Tibial artery (tissue), 4 donors: ENCODE measurements around the gene SLC44A2.
"Not testable (repeated sequence)": the region's sequence is repeated elsewhere in the genome, so short reads cannot be mapped to it uniquely, and the experiment has no call there.

Experiments used
- DNase-seq, 2 donors: peaks; one replicate each; pipeline ENCODE4 v3.0.0-alpha.2; 2019
- H3K27ac ChIP-seq, 2 donors: fragments of 200-600 bp; sonication (generic) in 1 of 2; 1 replicate in 1 of 2; 2 replicates in 1 of 2; pipeline ENCODE4 v1.5.1; 2018 to 2019; ENCODE audit warnings: mild to moderate bottlenecking in 1 of 2
- H3K27me3 ChIP-seq, 2 donors: fragments of 200-600 bp; sonication (generic) in 1 of 2; one replicate each; pipeline versions ENCODE4 v1.5.1 to v1.6.0; 2016 to 2019
- H3K36me3 ChIP-seq, 3 donors: fragments of 200-600 bp; sonication (generic) in 2 of 3; one replicate each; pipeline ENCODE4 v1.5.1; 2016 to 2019; ENCODE audit warnings: mild to moderate bottlenecking in 2 of 3
- H3K4me1 ChIP-seq, 4 donors: fragments of 200-600 bp; sonication (generic) in 2 of 4; 1 replicate in 3 of 4; 2 replicates in 1 of 4; pipeline ENCODE4 v1.5.1; 2016 to 2019
- H3K4me3 ChIP-seq, 2 donors: fragments of 200-600 bp; sonication (generic) in 1 of 2; 1 replicate in 1 of 2; 2 replicates in 1 of 2; pipeline ENCODE4 v1.5.1; 2018 to 2019; ENCODE audit warnings: mild to moderate bottlenecking in 2 of 2
- H3K9me3 ChIP-seq, 3 donors: fragments of 200-600 bp; sonication (generic) in 1 of 3; one replicate each; pipeline ENCODE4 v1.5.1; 2016 to 2019
- intact Hi-C: fragments of 100-400 bp; cut with DNase I; formaldehyde crosslinking; loops from one replicate; pipeline ENCODE4 v1.15.0; 2023; ENCODE audit warnings: low total_unique reads
- TF ChIP-seq, protein P1 (sequence below), 2 experiments: fragments of 200-600 bp in 1 of 2; fragments of 450-650 bp in 1 of 2; IDR thresholded peaks; one replicate each; pipeline ENCODE4 v1.5.1; 2017 to 2019; ENCODE audit warnings: antibody characterized with exemption in 2 of 2, mild to moderate bottlenecking in 1 of 2, moderate library complexity in 1 of 2

The SLC44A2 gene

DNA sequence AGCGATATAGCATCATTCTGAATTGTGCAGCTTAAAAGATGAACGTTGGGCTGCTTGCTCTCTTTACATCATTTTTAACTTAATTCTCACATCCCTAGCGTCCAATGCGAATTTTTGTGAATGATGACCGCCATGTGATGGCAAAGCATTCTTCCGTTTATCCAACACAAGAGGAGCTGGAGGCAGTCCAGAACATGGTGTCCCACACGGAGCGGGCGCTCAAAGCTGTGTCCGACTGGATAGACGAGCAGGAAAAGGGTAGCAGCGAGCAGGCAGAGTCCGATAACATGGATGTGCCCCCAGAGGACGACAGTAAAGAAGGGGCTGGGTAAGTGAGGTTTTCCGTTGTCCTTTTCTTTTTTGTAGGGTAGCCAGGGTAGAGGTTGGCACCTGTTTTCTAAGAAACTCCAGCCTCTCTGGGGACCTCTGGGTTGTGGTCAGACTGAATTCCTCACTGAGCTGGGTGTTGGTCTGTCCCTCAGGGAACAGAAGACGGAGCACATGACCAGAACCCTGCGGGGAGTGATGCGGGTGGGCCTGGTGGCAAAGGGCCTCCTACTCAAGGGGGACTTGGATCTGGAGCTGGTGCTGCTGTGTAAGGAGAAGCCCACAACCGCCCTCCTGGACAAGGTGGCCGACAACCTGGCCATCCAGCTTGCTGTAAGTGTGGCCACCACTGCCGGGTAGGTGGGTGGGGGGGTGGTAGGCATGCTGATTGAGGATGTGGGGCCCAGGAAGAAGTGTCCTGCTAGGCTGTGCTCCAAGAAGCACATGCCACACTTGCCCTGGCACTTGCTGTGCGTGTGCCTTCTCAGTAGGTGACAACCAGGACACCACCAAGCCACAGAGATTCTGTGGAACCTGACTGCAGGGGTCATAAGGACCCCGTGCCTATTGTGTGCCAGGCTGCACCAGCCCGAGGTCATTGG lies 45.8 kb downstream of the SLC44A2 start:
- intact Hi-C loops = no loop called here
- DNase-seq = no peak
- H3K36me3 ChIP-seq = peaks cover 26 to 46% (median 38%) of the 10 kb centered on the region in 3 donors
- H3K27ac ChIP-seq = no peak overlapping the region
- no peaks in the 10 kb centered on the region for H3K27me3 ChIP-seq
- peaks cover 0 to 22% (median 14%) of the 10 kb centered on the region in 4 donors for H3K4me1 ChIP-seq
- no peaks in the 10 kb centered on the region for H3K9me3 ChIP-seq
- TF ChIP-seq, protein P1, sequence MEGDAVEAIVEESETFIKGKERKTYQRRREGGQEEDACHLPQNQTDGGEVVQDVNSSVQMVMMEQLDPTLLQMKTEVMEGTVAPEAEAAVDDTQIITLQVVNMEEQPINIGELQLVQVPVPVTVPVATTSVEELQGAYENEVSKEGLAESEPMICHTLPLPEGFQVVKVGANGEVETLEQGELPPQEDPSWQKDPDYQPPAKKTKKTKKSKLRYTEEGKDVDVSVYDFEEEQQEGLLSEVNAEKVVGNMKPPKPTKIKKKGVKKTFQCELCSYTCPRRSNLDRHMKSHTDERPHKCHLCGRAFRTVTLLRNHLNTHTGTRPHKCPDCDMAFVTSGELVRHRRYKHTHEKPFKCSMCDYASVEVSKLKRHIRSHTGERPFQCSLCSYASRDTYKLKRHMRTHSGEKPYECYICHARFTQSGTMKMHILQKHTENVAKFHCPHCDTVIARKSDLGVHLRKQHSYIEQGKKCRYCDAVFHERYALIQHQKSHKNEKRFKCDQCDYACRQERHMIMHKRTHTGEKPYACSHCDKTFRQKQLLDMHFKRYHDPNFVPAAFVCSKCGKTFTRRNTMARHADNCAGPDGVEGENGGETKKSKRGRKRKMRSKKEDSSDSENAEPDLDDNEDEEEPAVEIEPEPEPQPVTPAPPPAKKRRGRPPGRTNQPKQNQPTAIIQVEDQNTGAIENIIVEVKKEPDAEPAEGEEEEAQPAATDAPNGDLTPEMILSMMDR (IDR thresholded peaks at IDR 0.05) = no peak
- H3K4me3 ChIP-seq = no peak overlapping the region

- intact Hi-C loops, H3K4me3 ChIP-seq, DNase-seq, H3K9me3 ChIP-seq, H3K27ac ChIP-seq, H3K27me3 ChIP-seq: not testable (repeated sequence)
- Histone ChIP-seq H3K36me3 (peaks cover 28 to 52% (median 39%) of the 10 kb centered on the region in 3 donors), H3K4me1 (peaks cover 0 to 22% (median 14%) of the 10 kb centered on the region in 4 donors)
Observed at GRCh38 chr19:10671922-10672321, 46.6 kb downstream of the SLC44A2 start.

DNA sequence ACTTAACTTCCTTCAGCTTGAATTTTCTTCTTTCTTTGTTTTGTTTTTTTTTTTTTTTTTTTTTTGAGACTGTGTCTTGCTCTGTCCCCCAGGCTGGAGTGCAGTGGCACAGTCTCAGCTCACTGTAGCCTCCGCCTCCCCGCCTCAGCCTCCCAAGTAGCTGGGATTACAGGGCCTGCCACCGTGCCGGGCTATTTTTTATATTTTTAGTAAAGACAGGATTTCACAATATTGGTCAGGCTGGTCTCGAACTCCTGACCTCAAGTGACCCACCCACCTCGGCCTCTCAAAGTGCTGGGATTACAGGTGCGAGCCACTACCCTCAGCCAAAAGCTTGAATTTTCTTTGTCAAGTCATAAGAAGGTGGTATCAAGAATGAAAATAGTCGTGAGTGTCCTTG lies 49.9 kb downstream of the SLC44A2 start:
- Histone ChIP-seq H3K36me3 (peaks cover 61 to 85% (median 71%) of the 10 kb centered on the region in 3 donors), H3K4me1 (peaks cover 0 to 12% (median 8%) of the 10 kb centered on the region in 4 donors)
- H3K27ac ChIP-seq, DNase-seq, H3K27me3 ChIP-seq, H3K4me3 ChIP-seq, H3K9me3 ChIP-seq, intact Hi-C loops: not testable (repeated sequence)

DNA sequence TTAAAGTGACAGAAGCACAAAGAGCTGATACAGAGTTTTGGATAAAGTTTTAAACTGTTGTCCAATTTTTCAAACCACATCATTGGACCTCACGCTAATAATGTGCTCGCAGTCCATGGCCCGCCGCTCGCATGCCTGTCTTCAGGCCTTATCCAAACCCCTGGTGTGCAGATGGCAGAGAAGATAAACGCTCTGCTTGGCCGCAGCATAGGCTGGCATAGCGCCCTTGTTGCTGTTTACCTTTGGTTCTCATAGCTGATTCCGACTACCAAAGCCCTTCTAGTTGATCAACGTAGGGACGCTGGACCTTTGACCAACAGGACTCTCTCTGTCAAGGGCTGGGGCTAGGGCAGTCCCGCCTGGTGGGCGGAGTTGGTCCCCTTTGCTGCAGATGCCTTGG lies 52.4 kb downstream of the SLC44A2 start:
- no peaks in the 10 kb centered on the region for H3K27me3 ChIP-seq
- H3K9me3 ChIP-seq = no peaks in the 10 kb centered on the region
- peaks cover 73 to 88% (median 80%) of the 10 kb centered on the region in 3 donors for H3K36me3 ChIP-seq
- intact Hi-C loops = no loop called here
- DNase-seq = no peak
- H3K27ac ChIP-seq = no peak overlapping the region
- no peaks in the 10 kb centered on the region for H3K4me1 ChIP-seq
- H3K4me3 ChIP-seq = no peak overlapping the region
- TF ChIP-seq, protein P1 (IDR thresholded peaks at IDR 0.05) = no peak

DNA sequence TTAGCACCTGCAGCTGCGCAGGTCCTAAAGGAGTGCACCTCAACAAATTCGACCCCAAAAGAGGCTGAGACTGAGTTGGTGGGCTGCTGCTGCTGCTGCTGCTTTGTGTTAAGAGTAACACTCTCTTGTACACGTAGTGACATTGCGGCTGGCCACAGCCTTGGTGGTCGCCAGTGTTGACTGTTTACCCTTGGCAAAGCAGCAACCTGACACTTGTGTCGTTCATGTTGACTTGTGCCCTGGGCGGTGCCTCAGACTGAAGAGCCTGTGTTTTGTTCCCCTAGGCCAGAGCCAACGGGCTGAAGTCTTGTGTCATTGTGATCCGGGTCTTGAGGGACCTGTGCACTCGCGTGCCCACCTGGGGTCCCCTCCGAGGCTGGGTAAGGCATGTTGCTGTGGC lies 53.5 kb downstream of the SLC44A2 start:
- Histone ChIP-seq H3K27ac (no peak overlapping the region), H3K4me3 (no peak overlapping the region), H3K9me3 (no peaks in the 10 kb centered on the region), H3K27me3 (no peaks in the 10 kb centered on the region), H3K36me3 (peaks cover 74 to 88% (median 83%) of the 10 kb centered on the region in 3 donors), H3K4me1 (no peaks in the 10 kb centered on the region)
- TF ChIP-seq, protein P1 (IDR thresholded peaks at IDR 0.05) = no peak
- intact Hi-C loops = no loop called here
- DNase-seq = no peak

DNA sequence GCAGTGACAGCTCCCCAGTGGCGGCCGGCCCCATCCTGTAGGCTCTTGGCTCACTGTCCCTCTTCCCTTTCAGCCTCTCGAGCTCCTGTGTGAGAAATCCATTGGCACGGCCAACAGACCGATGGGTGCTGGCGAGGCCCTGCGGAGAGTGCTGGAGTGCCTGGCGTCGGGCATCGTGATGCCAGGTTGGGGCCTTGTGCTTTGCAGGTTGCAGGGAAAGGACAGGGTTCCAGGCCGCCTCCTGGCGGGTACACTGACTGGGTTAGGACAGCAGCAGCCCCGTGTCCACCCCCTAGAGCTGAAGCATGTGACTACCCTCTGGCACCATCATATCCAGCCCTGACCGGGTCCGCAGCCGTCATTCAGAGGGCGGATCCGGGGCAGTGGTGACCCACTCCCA lies 54.4 kb downstream of the SLC44A2 start:
- Histone ChIP-seq H3K4me3 (no peak overlapping the region), H3K27ac (no peak overlapping the region), H3K36me3 (peaks cover 84 to 95% (median 90%) of the 10 kb centered on the region in 3 donors), H3K27me3 (no peaks in the 10 kb centered on the region), H3K4me1 (no peaks in the 10 kb centered on the region), H3K9me3 (no peaks in the 10 kb centered on the region)
- TF ChIP-seq, protein P1 (IDR thresholded peaks at IDR 0.05) = no peak
- DNase-seq = no peak
- intact Hi-C loops = no loop called here
